Raji (cell line): ENCODE results near the gene SLC35F1.

Source experiments
- POLR2A ChIP-seq: IDR thresholded peaks from 2 replicates; pipeline ENCODE4 v1.6.1; 2011; ENCODE audit warnings: low read depth, low read length, control low read depth; ENCODE audit not compliant: insufficient read depth

SLC35F1 gene

GRCh38 chr6:117956386-117956785, 49.3 kb downstream of the SLC35F1 start:
- no peak for TF ChIP-seq POLR2A

- no peak for TF ChIP-seq POLR2A
Observed at GRCh38 chr6:117958536-117958935, 51.5 kb downstream of the SLC35F1 start.

DNA sequence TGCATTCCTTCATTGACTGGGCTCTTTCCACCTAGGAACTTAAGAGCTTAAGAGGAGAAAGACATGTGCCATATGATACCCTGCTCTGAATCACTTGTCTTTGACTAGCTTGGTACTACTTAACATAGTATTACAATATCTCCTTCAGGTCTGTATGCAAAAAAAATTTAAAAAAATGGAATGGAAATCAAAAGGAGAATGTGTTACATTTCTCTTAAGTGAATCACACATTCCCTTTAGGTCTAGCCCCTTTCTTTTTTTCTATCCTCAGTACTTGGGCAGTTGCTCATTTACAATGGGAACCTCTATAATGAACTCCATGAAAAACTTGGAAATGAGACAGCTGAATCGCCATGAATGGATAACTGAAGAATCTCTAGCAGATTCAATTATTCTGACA, 53.8 kb downstream of the SLC35F1 start:
- no peak for TF ChIP-seq POLR2A

- TF ChIP-seq POLR2A, result no peak
Observed at GRCh38 chr6:117961301-117961700, 54.2 kb downstream of the SLC35F1 start.

GRCh38 chr6:117971637-117972036, 64.6 kb downstream of the SLC35F1 start:
- no peak for TF ChIP-seq POLR2A

GRCh38 chr6:117974914-117975627, 68.0 kb downstream of the SLC35F1 start:
- no peak for TF ChIP-seq POLR2A

DNA sequence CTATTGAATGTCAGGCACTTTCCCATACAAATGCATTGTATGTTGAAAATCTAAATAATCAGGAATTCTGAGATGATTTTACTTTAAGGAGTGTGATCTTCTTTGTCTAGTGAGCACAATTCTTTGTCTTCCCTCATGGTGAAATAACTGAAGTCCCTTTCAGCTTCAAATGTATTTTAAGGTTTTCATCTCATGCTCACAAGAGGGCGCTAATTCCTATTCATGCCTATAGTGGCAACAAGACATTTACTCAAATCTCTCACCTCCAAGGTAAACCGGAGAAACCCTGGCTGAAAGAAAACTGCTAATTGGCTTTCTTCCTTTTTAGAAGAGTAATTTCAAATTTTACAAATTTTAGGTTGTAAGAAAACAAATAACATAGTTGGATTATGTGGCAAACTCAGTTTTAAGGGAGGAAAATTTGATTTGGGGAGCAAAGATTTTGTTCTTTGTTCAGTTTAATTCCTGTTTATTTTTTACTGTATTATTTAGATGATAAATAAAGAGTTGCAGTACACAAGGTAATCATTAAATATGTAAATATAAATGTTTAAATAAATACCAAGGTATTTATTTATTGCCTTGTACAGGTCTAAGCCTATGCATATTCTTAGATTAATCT, 69.1 kb downstream of the SLC35F1 start:
- TF ChIP-seq POLR2A, result no peak

GRCh38 chr6:117985916-117986315, 78.9 kb downstream of the SLC35F1 start:
- no peak for TF ChIP-seq POLR2A

GRCh38 chr6:117986396-117986795, 79.3 kb downstream of the SLC35F1 start:
- no peak for TF ChIP-seq POLR2A

GRCh38 chr6:117989086-117989485, 82.0 kb downstream of the SLC35F1 start:
- TF ChIP-seq POLR2A, result no peak

DNA sequence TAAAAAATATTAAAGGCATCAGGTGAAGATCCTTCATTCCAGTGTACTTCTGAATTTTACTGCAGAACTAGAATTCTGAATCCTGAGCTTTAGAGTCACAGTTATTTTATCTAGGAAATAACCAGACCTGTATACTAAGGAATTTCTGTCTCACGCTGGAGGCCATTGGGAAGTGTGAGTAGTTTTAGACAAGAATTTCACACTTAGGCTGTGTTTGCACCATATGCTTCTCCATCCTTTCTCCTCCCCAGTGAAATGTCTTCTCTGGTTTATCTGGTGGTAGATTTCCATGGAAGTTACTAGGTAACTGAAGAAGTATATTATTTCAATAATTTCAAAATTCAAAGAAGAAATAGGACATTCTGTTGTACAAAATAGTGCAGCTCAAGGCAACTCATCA, 83.1 kb downstream of the SLC35F1 start:
- no peak for TF ChIP-seq POLR2A

DNA sequence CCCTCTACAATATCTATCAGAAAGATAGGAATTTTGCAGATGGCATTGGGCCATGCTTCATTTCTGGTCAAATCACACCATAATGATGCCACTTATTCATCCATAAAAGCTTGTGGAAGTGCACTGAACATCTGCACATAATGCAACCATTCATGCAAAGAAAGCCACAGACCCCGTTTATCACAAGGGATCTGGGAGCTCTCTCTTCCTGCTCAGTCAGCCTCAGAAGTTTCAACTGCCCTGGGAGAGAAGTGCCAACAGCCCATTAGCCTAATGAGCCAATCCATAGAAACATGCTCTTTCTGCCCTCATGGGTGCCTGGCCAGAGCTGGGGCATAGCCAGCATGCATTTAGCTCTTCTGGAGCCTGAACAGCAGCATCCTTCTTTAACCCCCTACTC, 85.8 kb downstream of the SLC35F1 start:
- no peak for TF ChIP-seq POLR2A

- TF ChIP-seq POLR2A, result no peak
Observed at GRCh38 chr6:118012944-118013343, 105.9 kb downstream of the SLC35F1 start.

DNA sequence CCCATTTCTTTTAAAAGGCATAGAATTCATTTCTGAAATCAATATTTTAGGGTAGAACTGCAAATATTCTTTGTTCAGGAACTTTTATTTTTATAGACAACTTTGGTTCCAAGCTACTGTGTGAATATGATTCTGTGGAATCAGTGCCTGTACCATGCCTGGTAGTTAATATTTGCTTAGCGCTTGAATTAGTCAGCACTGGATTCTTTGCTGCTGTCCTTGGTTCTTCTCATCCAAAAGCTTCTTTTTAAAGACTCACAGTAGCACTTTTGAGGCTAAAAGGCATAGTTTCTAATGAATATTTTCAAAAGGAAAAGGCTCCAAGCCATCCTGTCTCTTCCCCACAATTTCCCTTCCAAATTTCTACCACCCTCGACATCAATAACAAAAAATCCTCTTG, 109.5 kb downstream of the SLC35F1 start:
- TF ChIP-seq POLR2A, result no peak

DNA sequence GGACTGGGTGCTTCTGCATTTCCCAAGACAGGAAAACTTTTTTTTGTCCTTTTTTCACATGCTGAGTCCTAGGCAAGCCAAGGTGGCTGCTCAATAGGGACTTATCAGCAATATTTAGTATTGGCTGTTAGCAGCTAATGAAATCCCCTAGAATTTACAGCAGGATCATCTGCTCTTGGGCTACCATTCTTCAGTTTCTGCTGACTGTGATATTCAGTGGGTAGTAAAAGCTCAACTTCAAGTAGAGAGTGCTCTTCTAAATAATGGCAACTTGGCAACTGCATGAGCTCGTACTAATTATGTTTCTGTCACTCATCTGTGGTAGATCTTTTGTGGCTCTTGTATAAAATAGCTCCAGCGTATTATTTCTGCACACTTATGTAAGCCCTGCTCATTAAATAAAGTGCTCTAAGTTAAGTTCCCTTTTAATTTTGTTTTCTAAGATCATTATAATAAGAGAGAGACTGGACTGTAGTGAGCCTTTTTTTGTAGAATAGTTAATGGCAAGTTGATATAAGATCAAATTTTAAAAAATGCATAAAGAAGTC, 110.3 kb downstream of the SLC35F1 start:
- TF ChIP-seq POLR2A, result no peak

DNA sequence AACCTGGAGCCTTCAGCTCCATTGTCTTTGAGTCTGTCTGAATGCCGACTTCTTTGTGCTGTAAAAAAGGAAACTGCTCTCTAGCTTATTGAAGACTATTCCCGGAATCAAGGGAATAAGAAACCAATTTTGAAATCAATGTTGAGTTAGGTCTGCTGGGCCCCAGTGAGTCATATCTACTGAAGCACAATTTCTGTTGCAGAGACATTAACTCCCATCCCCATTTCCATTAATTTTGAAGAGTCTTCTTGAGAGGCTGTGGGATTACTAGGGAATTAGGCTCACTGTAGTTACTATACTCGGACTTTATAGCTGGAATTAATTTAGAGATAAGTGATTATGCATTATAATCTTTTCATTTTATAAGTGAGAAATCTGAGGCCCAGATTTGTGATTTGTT, 116.7 kb downstream of the SLC35F1 start:
- TF ChIP-seq POLR2A, result no peak
